ENCODE data around the gene CCDC88A.

Gene CCDC88A

GRCh38 chr2:55431982-55432627 lies 12.4 kb upstream of the CCDC88A start:
- no peak overlapping the region for H3K27ac ChIP-seq

GRCh38 chr2:55430211-55430975 lies 10.7 kb upstream of the CCDC88A start:
- H3K27ac ChIP-seq = no peak overlapping the region
- TF ChIP-seq ZFX (IDR thresholded peaks at IDR 0.05) = no peak
- no peak for TF ChIP-seq CTCF (conservative IDR thresholded peaks at IDR 0.05)

More at GRCh38 chr2:55431982-55432627, 12.4 kb upstream of the CCDC88A start:
- TF ChIP-seq ZFX (IDR thresholded peaks at IDR 0.05) = no peak
- TF ChIP-seq CTCF (conservative IDR thresholded peaks at IDR 0.05) = peak; percentile 71

- no peak overlapping the region for H3K27ac ChIP-seq
- TF ChIP-seq CTCF (conservative IDR thresholded peaks at IDR 0.05) (no peak), ZFX (IDR thresholded peaks at IDR 0.05) (no peak)
Measured at GRCh38 chr2:55428258-55428657, 8.6 kb upstream of the CCDC88A start.

GRCh38 chr2:55425431-55425831 lies 5.8 kb upstream of the CCDC88A start:
- TF ChIP-seq CTCF (conservative IDR thresholded peaks at IDR 0.05) = no peak
- TF ChIP-seq ZFX (IDR thresholded peaks at IDR 0.05) = no peak
- no peak overlapping the region for H3K27ac ChIP-seq

GRCh38 chr2:55422876-55423665 lies 3.4 kb upstream of the CCDC88A start:
- H3K27ac ChIP-seq = no peak overlapping the region
- TF ChIP-seq ZFX (IDR thresholded peaks at IDR 0.05) (no peak), CTCF (conservative IDR thresholded peaks at IDR 0.05) (no peak)

- H3K27ac ChIP-seq = no peak overlapping the region
- TF ChIP-seq ZFX (IDR thresholded peaks at IDR 0.05) (no peak), CTCF (conservative IDR thresholded peaks at IDR 0.05) (no peak)
Measured at GRCh38 chr2:55421326-55421725, 1.7 kb upstream of the CCDC88A start.

GRCh38 chr2:55420871-55421270 lies 1.2 kb upstream of the CCDC88A start:
- H3K27ac ChIP-seq = no peak overlapping the region
- TF ChIP-seq ZFX (IDR thresholded peaks at IDR 0.05) (no peak), CTCF (conservative IDR thresholded peaks at IDR 0.05) (no peak)
